Breast epithelium (tissue), 3 donors: ENCODE measurements around the gene ECT2.

Experiments used
- POLR2A ChIP-seq: fragments of 450-650 bp; IDR thresholded peaks from one replicate; pipeline ENCODE4 v1.6.1; 2016; ENCODE audit warnings: antibody characterized with exemption, mild to moderate bottlenecking, moderate library complexity
- POLR2AphosphoS5 ChIP-seq, 3 donors: sonication (generic); formaldehyde crosslinking; IDR thresholded peaks; one replicate each; pipeline ENCODE4 v1.6.1; 2017; ENCODE audit warnings: antibody characterized with exemption in 3 of 3
- TF ChIP-seq, protein P1 (sequence below), 3 donors: fragments of 450-650 bp; IDR thresholded peaks; one replicate each; pipeline ENCODE4 v1.5.1; 2016 to 2017; ENCODE audit warnings: antibody characterized with exemption in 3 of 3, mild to moderate bottlenecking in 3 of 3, moderate library complexity in 3 of 3

DNA sequence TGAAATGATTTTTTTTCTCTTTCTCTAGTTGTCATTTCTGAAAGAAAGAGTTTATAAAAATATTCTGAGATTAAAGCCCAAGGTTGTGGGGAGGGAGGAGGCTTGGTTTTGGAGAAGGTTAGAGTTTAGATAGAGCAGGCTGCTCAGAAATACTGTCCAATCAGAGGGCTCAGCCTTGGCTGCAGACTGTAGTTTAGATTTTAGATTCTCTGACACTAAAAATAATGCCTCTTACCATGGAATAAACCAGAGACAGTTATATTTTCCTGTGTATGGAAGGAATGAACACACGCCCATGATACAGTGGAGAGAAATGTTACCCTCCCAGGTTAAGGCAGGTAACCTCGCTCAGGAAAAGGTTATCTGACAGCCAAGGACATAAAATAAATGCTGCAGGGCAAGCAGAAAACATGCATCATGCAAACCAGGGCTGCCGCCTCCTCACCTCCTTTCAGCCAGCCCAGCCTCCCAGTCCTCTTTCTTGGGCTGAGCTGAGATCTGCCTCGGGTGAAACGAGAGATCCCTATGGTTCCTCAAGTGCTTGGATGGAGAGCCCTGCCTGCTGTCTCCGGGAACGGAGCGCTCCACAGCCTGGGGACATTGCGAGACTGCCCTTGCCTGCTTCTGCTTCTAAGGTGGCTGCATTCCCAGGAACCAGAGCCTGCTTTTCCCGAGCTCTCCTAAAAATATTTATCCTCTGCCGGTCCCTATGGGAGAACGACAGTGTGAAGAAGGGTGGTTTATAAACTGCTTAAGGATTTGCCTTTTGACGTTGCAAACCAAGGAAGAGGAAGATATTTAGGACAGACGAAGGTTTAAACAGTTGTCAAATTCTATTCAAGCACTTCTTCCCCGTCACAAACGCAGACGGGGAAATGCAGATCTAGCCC, 40.5 kb upstream of the ECT2 start:
- TF ChIP-seq POLR2A (no peak), POLR2AphosphoS5 (IDR thresholded peaks at IDR 0.05) (no peak)
- TF ChIP-seq, protein P1, sequence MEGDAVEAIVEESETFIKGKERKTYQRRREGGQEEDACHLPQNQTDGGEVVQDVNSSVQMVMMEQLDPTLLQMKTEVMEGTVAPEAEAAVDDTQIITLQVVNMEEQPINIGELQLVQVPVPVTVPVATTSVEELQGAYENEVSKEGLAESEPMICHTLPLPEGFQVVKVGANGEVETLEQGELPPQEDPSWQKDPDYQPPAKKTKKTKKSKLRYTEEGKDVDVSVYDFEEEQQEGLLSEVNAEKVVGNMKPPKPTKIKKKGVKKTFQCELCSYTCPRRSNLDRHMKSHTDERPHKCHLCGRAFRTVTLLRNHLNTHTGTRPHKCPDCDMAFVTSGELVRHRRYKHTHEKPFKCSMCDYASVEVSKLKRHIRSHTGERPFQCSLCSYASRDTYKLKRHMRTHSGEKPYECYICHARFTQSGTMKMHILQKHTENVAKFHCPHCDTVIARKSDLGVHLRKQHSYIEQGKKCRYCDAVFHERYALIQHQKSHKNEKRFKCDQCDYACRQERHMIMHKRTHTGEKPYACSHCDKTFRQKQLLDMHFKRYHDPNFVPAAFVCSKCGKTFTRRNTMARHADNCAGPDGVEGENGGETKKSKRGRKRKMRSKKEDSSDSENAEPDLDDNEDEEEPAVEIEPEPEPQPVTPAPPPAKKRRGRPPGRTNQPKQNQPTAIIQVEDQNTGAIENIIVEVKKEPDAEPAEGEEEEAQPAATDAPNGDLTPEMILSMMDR (IDR thresholded peaks at IDR 0.05): no peak
